ENCODE data around the gene POLL.

POLL gene

DNA sequence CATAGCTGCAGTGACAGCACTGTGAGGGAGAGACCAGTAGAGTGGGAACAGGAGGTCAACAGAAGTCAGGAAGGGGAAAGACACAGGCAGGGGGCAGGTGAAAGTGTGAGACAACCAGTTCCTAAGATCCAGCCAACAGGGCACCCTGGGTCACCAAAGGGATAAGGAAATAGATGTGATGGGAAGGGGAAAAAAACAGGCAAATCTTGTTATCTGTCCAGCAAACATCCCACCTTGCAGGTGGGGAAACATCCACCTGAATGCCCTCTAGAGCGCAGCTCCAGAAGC is 42.5 kb upstream of the POLL start:
- ATAC-seq, result no peak

GRCh38 chr10:101629837-101630632 is 42.0 kb upstream of the POLL start:
- ATAC-seq, result no peak
- TF ChIP-seq BACH2 (CRISPR knock-in tag; IDR thresholded peaks at IDR 0.05; ENCODE audit: borderline replicate concordance) (no peak), PATZ1 (CRISPR knock-in tag; IDR thresholded peaks at IDR 0.05; ENCODE audit: borderline replicate concordance) (no peak), ISL1 (CRISPR knock-in tag; IDR thresholded peaks at IDR 0.05) (no peak)

More for the DNA sequence above, 42.5 kb upstream of the POLL start:
- TF ChIP-seq BACH2 (CRISPR knock-in tag; IDR thresholded peaks at IDR 0.05; ENCODE audit: borderline replicate concordance) (no peak), ZFP30 (CRISPR knock-in tag; IDR thresholded peaks at IDR 0.05) (no peak), ZFP3 (CRISPR knock-in tag; IDR thresholded peaks at IDR 0.05) (no peak)

- TF ChIP-seq ARNTL (CRISPR knock-in tag; IDR thresholded peaks at IDR 0.05; ENCODE audit: borderline replicate concordance, low read depth), result no peak
- TF ChIP-seq SNAI2 (CRISPR knock-in tag; IDR thresholded peaks at IDR 0.05), result no peak
- no peak for TF ChIP-seq TOX (CRISPR knock-in tag; IDR thresholded peaks at IDR 0.05; ENCODE audit: borderline replicate concordance)
- ATAC-seq, result no peak
These were observed 37.9 kb upstream of the POLL start for GRCh38 chr10:101625821-101626412.

GRCh38 chr10:101624526-101625102 is 36.6 kb upstream of the POLL start:
- no peak for TF ChIP-seq ISL1 (CRISPR knock-in tag; IDR thresholded peaks at IDR 0.05)
- TF ChIP-seq ZNF8 (CRISPR knock-in tag; IDR thresholded peaks at IDR 0.05), result no peak
- TF ChIP-seq ARNTL (CRISPR knock-in tag; IDR thresholded peaks at IDR 0.05; ENCODE audit: borderline replicate concordance, low read depth), result no peak
- TF ChIP-seq ZFP30 (CRISPR knock-in tag; IDR thresholded peaks at IDR 0.05), result no peak
- TF ChIP-seq ESRRG (CRISPR knock-in tag; IDR thresholded peaks at IDR 0.05), result no peak
- TF ChIP-seq POU6F1 (CRISPR knock-in tag; IDR thresholded peaks at IDR 0.05; ENCODE audit: borderline replicate concordance, low read depth), result no peak
- TF ChIP-seq PATZ1 (CRISPR knock-in tag; IDR thresholded peaks at IDR 0.05; ENCODE audit: borderline replicate concordance), result no peak
- no peak for TF ChIP-seq TOX (CRISPR knock-in tag; IDR thresholded peaks at IDR 0.05; ENCODE audit: borderline replicate concordance)
- ATAC-seq, result no peak

DNA sequence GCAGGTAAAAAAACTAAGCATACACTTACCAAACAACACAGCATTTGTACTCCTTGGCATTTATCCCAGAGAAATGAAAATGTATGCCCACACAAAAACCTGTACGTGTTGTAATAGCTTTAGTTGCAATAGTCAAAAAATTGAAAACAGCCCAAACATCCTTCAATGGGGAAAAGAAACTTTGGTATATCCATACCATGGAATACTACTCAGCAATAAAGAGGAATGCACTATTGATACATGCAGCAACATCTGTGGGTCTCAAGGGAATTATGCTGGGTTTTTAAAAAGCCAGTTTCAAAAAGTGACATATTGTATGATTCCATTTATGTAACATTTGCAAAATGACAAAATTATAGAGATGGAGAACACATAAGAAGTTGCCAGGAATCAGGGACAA is 35.5 kb upstream of the POLL start:
- no peak for ATAC-seq
- no peak for TF ChIP-seq TSHZ2 (CRISPR knock-in tag; IDR thresholded peaks at IDR 0.05)
- TF ChIP-seq ZNF565 (CRISPR knock-in tag; conservative IDR thresholded peaks at IDR 0.05; ENCODE audit: low read depth), result no peak
- no peak for TF ChIP-seq ISL1 (CRISPR knock-in tag; IDR thresholded peaks at IDR 0.05)
- TF ChIP-seq ZNF8 (CRISPR knock-in tag; IDR thresholded peaks at IDR 0.05), result peak; percentile 93

GRCh38 chr10:101619983-101620382 is 31.9 kb upstream of the POLL start:
- no peak for ATAC-seq
- TF ChIP-seq POU6F1 (CRISPR knock-in tag; IDR thresholded peaks at IDR 0.05; ENCODE audit: borderline replicate concordance, low read depth) (no peak), ZFP3 (CRISPR knock-in tag; IDR thresholded peaks at IDR 0.05) (no peak), ZNF70 (CRISPR knock-in tag; IDR thresholded peaks at IDR 0.05) (no peak), ZC3H10 (CRISPR knock-in tag; IDR thresholded peaks at IDR 0.05) (no peak), RARB (CRISPR knock-in tag; IDR thresholded peaks at IDR 0.05) (no peak)
- TF ChIP-seq, protein P1, sequence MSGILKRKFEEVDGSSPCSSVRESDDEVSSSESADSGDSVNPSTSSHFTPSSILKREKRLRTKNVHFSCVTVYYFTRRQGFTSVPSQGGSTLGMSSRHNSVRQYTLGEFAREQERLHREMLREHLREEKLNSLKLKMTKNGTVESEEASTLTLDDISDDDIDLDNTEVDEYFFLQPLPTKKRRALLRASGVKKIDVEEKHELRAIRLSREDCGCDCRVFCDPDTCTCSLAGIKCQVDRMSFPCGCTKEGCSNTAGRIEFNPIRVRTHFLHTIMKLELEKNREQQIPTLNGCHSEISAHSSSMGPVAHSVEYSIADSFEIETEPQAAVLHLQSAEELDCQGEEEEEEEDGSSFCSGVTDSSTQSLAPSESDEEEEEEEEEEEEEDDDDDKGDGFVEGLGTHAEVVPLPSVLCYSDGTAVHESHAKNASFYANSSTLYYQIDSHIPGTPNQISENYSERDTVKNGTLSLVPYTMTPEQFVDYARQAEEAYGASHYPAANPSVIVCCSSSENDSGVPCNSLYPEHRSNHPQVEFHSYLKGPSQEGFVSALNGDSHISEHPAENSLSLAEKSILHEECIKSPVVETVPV (CRISPR knock-in tag; IDR thresholded peaks at IDR 0.05), result no peak

Data from SK-N-SH treated with all-trans-retinoic acid at 6 μM for 48 hours (cell line).